Suprapubic skin (tissue), 4 donors: Measurements from ENCODE around the gene DNASE1.

Experiments used
- CTCF ChIP-seq, 2 donors: fragments of 200-600 bp in 1 of 2; fragments of 450-650 bp in 1 of 2; sonication (generic) in 1 of 2; IDR thresholded peaks; one replicate each; pipeline ENCODE4 v1.5.1; 2016 to 2019; ENCODE audit warnings: antibody characterized with exemption in 2 of 2, mild to moderate bottlenecking in 1 of 2, moderate library complexity in 1 of 2
- EP300 ChIP-seq: sonication (generic); formaldehyde crosslinking; IDR thresholded peaks from one replicate; pipeline ENCODE4 v1.6.1; 2017; ENCODE audit warnings: antibody characterized with exemption
- POLR2A ChIP-seq, 2 donors: fragments of 450-650 bp; IDR thresholded peaks; one replicate each; pipeline ENCODE4 v1.6.1; 2017; ENCODE audit warnings: antibody characterized with exemption in 2 of 2, mild to moderate bottlenecking in 2 of 2, moderate library complexity in 2 of 2
- POLR2AphosphoS5 ChIP-seq, 3 donors: sonication (generic); formaldehyde crosslinking; IDR thresholded peaks; one replicate each; pipeline ENCODE4 v1.6.1; 2017; ENCODE audit warnings: antibody characterized with exemption in 3 of 3

DNA sequence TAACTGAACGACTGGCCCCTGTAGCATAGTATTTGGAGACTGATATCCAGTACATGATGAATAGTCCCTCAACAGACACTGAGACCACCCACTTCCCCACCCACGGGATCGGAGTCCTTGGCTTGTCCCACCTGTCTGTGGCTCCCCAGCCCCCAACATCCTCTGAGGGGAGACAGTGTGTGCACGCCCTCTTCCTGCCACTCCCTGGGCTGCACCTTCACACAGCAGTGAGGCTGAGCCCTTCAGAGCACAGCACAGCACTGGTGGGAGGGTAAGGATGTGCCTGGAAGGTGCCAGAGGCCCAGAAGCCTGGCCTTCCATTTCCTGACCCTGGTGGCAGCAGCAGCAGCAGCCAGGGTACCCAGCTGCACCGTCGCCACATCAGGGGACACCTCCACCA is 11.0 kb downstream of the DNASE1 start:
- no peak for TF ChIP-seq POLR2A (IDR thresholded peaks at IDR 0.05)
- no peak for TF ChIP-seq CTCF (IDR thresholded peaks at IDR 0.05)
- no peak for TF ChIP-seq POLR2AphosphoS5 (IDR thresholded peaks at IDR 0.05)
- TF ChIP-seq EP300: no peak
